Kidney tubule cell (primary cell): ENCODE results near the gene ABCA7.

ENCODE experiments used
- DNase-seq: peaks from one replicate; pipeline ENCODE4 v3.0.0-alpha.2; 2018; ENCODE audit warnings: low spot score

The ABCA7 gene

DNA sequence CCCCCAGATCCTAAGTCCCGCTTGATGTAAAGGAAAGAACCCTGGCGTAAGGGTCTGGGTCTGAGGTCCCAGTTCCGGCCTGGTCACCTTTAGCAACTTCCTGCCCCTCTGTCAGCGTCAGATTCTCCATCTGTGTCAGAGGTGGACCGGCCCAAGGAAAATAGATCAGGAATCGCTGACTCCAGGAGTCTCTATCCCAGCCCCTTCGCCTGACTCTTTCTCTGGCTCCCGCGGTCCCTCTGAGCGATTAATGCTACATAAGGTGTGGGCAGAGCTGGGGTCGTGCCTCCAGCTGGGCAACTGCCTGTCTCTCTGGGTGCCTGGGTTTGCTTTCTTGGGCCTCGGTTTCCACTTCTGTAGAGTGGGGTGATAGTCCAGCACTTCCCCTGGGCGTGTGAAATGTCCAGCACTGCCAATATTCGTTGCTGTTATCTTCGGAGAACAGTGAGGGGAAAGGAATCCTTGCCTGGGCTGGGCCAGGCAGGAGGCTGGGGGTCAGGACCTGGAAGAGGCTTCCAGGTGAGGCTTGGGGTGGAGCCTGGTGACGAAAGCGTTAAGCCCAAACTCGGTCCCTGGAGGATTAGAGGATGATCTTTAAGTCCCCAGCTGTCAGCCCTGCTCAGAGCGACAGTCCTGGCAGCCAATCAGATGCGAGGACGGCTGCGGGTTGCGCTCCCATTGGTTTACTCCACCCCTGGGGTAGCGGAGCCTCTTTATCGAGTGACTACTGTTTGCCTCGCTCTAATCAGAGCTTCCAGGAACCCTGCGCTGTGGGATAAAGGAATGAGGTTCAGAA, 767 bp downstream of the ABCA7 start:
- peak; percentile 93 for DNase-seq

DNA sequence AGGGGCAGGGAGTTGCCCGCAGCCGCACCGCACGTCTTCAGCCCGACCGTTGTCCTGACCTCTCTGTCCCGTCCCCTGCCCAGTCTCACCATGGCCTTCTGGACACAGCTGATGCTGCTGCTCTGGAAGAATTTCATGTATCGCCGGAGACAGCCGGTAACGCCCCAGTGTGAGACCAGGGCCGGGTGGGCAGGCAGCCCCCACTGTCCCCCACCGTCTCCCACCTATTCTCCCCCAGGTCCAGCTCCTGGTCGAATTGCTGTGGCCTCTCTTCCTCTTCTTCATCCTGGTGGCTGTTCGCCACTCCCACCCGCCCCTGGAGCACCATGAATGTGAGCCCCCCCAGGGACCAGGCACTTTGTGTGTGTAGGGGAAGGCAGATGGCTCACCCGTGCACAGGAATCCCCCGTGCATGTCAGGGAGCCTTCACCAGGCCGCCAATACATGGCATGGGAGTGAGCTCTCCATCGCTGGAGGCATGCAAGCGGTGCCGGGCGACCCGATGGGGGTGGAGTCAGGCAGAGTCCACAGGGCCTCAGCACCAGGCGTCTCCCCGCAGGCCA, 1.4 kb downstream of the ABCA7 start:
- no peak for DNase-seq

DNA sequence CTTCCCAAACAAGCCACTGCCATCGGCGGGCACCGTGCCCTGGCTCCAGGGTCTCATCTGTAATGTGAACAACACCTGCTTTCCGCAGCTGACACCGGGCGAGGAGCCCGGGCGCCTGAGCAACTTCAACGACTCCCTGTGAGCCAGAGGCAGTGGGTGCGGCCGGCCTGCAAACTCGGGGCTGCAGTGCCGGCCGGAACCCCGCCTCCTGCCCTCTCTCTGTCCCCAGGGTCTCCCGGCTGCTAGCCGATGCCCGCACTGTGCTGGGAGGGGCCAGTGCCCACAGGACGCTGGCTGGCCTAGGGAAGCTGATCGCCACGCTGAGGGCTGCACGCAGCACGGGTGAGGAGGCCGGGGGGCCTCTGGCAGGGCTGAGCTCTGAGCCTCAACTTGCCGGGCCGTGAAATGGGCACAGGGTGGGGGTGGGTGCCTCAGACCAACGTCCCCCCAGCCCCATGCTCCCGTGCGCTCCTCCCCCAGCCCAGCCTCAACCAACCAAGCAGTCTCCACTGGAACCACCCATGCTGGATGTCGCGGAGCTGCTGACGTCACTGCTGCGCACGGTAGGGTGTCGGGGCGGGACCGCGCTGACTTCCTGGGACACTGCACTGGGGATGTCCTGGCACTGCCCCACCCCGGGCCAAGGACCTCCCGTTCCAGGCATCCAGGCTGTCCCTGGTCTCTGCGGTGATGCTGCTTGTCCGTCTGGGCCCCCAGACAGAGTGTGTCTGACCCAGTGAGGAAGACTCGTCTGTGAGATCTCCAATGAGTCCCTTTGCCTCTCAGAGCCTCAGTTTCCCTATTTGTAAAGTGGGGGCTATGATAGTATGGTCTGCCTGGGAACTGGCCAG, 2.2 kb downstream of the ABCA7 start:
- DNase-seq: no peak

DNA sequence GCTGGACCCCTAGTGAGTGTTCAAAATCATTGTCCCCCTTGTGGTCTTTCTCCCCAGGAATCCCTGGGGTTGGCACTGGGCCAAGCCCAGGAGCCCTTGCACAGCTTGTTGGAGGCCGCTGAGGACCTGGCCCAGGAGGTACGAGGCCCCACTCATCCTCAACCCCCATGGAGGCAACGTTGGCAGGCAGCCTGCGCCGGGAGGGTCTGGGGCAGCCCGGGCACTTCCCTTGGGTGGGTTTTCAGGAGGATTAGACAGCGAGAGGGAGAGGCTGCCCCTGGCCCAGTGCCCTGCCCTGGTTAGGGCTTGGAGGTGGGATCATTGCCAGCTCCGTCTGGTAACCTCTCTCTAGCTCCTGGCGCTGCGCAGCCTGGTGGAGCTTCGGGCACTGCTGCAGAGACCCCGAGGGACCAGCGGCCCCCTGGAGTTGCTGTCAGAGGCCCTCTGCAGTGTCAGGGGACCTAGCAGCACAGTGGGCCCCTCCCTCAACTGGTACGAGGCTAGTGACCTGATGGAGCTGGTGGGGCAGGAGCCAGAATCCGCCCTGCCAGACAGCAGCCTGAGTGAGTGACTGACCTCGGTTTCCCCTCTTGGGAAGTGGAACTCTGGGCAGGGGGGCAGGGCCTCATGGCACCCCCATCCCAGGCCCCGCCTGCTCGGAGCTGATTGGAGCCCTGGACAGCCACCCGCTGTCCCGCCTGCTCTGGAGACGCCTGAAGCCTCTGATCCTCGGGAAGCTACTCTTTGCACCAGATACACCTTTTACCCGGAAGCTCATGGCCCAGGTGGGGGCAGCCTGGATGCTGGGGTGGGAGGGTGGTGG, 3.0 kb downstream of the ABCA7 start:
- DNase-seq: no peak

DNA sequence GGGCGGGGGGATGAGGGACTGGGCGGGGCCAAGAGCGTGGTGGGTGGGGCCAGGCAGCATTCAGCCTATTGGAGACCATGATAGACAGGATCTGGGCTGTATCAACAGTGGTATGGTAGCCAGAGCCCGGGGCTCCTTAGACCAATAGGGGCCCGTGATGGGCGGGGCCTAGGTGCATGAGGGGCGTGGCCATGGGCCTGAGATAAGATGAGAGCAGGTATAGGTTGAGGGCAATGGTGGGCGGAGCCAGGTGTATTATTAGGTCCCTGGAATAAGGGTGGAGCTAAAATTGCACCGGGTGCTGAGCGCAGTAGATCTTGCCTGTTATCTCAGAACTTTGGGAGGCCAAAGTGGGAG, 5.3 kb downstream of the ABCA7 start:
- peak; percentile 55 for DNase-seq

DNA sequence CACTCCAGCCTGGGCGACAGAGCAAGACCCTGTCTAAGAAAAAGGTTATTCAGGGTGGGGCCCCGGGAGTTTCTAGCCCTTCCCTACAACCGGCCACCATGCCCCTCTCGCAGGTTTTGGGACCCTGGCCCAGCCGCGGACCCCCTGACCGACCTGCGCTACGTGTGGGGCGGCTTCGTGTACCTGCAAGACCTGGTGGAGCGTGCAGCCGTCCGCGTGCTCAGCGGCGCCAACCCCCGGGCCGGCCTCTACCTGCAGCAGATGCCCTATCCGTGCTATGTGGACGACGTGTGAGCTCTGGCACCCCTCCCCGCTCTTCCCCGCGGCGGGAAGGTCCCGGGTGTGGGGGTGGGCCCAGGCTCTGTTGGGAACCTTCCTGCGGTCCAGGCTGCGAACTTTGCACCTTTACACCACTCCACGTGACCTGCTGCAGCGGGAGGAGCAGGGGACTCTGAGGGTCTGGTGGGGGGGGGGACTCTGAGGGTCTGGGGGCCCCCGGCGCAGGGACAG, 6.3 kb downstream of the ABCA7 start:
- DNase-seq: no peak

DNA sequence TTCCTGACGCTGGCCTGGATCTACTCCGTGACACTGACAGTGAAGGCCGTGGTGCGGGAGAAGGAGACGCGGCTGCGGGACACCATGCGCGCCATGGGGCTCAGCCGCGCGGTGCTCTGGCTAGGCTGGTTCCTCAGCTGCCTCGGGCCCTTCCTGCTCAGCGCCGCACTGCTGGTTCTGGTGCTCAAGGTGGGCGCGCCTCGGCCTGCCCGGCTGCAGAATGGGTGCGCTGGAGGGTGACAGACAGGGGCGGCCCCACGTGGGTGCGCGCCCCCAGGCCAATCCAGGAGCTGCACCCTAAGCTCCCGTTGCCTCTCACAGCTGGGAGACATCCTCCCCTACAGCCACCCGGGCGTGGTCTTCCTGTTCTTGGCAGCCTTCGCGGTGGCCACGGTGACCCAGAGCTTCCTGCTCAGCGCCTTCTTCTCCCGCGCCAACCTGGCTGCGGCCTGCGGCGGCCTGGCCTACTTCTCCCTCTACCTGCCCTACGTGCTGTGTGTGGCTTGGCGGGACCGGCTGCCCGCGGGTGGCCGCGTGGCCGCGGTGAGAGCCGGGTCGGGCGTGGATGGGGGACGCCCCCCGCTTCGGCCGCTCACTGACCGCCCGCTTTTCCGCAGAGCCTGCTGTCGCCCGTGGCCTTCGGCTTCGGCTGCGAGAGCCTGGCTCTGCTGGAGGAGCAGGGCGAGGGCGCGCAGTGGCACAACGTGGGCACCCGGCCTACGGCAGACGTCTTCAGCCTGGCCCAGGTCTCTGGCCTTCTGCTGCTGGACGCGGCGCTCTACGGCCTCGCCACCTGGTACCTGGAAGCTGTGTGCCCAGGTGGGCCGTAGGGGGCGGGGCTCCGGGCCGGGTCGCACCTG, 7.2 kb downstream of the ABCA7 start:
- no peak for DNase-seq

DNA sequence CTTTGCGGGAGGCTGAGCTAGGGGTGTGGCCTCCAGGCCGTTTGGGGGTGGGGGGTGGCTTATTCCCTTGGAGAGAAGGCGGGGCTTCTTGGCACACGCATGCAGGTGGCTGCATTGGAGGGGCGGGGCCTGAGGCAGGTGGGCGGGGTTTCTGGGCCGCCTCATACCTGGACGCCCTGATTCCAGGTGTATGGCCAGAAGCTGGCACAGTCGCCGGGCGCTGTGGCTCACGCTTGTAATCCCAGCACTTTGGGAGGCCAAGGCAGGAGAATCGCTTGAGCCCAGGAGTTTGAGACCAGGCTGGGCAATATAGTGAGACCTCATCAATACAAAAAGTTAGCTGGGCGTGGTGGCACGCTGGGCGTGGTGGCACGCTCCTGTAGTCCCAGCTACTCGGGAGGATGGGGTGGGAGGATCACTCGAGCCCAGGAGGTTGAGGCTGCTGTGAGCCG, 7.8 kb downstream of the ABCA7 start:
- DNase-seq: no peak

DNA sequence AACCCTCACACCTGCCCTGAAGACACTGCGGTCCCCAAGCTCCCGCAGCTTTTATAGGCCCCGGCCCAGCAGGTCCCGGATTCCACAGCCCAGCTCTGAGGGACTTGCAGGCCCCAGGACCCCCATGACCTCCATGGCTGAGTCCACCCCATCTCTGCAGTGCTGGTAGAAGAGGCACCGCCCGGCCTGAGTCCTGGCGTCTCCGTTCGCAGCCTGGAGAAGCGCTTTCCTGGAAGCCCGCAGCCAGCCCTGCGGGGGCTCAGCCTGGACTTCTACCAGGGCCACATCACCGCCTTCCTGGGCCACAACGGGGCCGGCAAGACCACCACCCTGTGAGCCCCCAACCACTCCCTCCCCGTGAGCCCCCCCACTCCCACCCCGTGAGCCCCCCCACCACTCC, 9.2 kb downstream of the ABCA7 start:
- DNase-seq: no peak

DNA sequence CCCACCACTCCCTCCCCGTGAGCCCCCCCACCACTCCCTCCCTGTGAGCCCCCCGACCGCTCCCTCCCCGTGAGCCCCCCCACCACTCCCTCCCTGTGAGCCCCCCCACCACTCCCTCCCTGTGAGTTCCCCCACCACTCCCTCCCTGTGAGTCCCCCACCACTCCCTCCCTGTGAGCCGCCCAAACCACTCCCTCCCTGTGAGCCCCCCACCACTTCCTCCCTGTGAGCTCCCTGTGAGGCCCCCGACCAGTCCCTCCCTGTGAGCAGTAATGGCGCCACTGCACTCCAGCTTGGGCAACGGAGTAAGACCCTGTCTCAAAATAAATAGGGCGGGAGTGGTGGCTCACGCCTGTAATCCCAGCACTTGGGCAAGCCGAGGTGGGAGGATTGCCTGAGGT, 9.9 kb downstream of the ABCA7 start:
- DNase-seq: no peak

DNA sequence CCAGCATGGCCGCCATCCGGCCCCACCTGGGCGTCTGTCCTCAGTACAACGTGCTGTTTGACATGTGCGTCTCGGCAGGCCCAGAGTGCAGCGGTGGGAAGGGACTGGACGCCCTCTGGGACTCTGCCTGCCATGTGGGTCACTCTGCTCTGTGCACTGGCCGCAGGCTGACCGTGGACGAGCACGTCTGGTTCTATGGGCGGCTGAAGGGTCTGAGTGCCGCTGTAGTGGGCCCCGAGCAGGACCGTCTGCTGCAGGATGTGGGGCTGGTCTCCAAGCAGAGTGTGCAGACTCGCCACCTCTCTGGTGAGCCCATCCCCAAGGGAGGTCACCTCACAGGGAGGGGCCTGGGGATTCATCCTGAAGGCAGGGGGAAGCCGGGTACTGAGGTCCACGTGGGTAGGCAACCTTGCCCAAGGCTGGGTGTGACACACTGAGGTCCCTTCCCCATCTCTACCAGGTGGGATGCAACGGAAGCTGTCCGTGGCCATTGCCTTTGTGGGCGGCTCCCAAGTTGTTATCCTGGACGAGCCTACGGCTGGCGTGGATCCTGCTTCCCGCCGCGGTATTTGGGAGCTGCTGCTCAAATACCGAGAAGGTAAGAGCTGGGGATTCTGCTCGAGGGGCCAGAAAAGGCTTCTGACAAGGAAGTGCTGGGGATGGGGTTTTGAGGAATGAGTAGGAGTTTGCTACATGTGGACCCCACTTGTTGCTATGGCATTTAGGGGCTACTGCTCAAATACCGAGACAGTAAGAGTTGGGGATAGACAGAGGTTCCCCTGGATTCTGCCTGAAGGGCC, 11.3 kb downstream of the ABCA7 start:
- no peak for DNase-seq

DNA sequence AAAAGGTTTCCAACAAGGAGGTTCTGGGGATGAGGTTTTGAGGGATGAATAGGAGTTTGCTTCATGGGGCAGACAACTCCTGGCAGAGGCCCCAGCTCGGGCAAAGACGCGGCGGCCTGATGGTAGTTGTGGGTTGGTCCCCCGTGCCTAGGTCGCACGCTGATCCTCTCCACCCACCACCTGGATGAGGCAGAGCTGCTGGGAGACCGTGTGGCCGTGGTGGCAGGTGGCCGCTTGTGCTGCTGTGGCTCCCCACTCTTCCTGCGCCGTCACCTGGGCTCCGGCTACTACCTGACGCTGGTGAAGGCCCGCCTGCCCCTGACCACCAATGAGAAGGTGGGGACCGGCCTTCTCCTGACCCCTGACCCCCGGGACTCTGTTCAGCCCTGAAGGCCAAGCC, 11.9 kb downstream of the ABCA7 start:
- DNase-seq: no peak

DNA sequence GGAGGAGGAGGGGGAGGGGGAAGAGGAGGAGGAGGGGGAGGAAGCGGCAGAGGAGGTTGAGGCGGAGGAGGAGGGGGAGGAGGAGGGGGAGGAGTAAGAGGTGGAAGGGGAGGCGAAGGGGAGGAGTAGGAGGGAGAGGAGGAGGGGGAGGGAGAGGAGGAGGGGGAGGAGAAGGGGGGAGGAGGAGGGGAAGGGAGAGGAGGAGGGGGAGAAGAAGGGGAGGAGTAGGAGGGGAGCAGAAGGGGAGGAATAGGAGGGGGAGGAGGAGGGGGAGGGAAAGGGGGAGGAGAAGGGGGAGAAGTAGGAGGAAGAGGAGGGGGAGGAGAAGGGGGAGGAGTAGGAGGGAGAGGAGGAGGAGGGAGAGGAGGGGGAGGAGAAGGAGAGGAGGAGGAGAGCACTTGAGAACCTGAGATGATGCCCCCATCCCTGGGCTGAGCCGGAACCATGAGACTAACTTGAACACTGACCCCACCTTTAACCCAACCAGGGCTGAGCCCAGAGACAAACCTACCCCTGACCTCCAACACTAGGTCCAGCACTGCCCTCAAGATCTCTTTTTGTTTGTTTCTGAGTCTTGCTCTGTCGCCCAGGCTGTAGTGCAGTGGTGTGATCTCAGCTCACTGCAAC, 12.6 kb downstream of the ABCA7 start:
- DNase-seq: no peak

DNA sequence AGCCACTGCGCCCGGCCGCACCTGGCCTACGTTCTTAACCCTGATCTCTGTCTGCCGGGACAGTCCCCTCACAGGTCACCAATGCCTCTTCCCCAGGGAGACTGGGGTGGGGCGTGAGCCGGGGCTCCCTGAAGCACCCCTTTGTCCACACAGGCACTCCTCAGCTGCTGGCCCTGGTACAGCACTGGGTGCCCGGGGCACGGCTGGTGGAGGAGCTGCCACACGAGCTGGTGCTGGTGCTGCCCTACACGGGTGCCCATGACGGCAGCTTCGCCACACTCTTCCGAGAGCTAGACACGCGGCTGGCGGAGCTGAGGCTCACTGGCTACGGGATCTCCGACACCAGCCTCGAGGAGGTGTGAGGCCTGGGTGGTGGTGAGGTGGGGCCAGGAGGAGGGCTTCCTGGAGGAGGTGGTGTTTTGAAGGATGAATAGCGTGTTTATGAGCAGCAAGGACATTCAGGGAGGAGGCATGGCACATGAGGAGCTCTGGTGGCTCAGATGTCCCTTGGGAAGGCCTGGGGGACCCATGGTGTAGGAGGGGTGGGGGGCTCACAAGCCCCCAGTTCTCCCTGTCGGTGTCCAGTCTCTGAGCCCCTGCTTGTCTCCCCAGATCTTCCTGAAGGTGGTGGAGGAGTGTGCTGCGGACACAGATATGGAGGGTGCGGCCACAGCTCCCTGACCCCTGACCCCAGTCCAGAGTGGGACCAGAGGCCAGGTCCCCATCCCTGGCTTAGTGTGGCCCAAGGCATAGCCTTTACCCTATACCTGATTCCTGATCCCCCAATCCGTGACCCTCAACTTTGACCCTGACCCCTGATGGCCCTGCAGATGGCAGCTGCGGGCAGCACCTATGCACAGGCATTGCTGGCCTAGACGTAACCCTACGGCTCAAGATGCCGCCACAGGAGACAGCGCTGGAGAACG, 13.5 kb downstream of the ABCA7 start:
- DNase-seq: no peak

DNA sequence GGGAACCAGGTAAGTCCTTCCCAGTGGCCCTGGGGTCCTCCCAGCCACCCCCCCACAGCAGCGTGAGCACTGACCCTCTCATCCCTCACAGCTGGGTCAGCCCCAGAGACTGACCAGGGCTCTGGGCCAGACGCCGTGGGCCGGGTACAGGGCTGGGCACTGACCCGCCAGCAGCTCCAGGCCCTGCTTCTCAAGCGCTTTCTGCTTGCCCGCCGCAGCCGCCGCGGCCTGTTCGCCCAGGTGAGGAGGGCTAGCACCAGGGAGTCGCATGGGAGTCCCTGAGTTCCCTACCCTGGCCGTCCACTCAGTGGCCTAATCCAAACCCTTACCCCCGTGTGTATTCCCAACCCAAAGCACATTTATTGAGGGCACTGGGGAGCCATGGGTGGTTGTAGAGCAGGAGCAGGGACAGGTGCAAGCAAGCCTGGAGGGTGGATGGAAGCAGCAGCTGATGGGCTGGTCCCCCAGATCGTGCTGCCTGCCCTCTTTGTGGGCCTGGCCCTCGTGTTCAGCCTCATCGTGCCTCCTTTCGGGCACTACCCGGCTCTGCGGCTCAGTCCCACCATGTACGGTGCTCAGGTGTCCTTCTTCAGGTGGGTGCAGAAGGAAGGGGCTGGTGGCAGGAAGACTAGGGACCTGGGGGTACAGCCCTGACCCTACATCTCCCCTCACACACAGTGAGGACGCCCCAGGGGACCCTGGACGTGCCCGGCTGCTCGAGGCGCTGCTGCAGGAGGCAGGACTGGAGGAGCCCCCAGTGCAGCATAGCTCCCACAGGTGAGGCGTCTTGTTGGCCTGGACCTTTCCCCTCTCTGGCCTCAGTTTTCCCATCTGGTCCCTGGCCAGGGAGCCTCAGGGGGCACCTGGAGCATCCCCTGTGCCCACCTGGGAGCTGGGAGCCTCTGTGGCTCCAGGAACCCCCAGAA, 14.5 kb downstream of the ABCA7 start:
- no peak for DNase-seq

DNA sequence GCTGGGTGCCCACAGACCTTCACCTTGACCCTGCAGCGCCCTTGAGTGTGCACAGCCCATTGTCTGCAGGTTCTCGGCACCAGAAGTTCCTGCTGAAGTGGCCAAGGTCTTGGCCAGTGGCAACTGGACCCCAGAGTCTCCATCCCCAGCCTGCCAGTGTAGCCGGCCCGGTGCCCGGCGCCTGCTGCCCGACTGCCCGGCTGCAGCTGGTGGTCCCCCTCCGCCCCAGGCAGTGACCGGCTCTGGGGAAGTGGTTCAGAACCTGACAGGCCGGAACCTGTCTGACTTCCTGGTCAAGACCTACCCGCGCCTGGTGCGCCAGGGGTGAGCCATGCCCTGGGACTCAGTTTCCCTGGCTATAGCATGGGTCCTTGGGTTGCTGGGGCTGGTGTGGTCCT, 15.1 kb downstream of the ABCA7 start:
- DNase-seq: no peak

DNA sequence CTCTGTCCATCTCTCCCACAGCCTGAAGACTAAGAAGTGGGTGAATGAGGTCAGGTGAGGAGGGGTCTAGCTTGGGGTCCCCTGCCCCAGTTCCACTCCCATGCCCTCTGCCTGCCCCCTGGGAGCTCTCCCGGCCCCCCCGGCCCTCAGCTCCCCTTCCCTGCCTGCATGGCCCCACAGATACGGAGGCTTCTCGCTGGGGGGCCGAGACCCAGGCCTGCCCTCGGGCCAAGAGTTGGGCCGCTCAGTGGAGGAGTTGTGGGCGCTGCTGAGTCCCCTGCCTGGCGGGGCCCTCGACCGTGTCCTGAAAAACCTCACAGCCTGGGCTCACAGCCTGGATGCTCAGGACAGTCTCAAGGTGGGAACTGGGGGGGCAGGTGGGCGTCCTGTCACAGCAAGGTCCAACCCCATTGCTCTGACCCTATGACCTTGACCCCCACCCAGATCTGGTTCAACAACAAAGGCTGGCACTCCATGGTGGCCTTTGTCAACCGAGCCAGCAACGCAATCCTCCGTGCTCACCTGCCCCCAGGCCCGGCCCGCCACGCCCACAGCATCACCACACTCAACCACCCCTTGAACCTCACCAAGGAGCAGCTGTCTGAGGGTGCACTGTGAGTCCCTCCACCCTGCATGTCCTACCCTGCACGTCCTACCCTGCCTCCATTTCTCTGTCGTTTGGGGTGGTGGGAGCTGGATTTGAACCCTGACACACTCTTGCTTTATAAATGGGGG, 16.1 kb downstream of the ABCA7 start:
- no peak for DNase-seq
